ENCODE data around the gene HGF.

The HGF gene

DNA sequence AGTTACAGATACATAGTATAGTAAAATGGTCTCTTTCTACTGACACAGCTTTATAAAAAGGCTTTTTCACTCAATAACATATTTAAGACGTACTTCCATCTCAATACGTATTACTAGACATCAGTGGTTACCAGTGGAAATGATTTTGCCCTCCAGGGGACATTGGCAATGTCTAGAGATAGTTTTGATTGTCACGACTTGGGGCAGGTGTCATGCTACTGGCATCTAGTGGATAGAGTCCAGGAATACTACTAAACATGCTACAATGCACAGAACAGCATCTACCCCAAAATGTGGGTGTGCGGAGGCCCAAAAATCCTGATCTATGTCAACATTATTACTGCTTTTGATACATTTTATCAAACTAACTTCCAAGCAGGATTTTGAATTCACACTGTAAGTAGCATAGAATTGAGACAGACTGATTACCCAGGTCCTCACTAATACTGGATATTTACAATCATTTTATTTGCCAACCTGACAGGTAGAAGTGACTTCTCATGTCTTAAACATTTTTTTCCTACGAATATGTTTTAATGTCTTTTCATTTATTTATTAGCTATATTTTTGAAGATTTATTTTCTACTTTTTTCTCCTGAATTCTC lies 53.8 kb downstream of the HGF start:
- no peaks in the 10 kb centered on the region for H3K4me1 Mint-ChIP-seq
- H3K4me3 Mint-ChIP-seq: no peak overlapping the region
- no peaks in the 10 kb centered on the region for H3K36me3 Mint-ChIP-seq (ENCODE audit: low read depth)
- no peak for DNase-seq
- H3K27me3 Mint-ChIP-seq: no peaks in the 10 kb centered on the region
- ATAC-seq: no peak
- H3K27ac Mint-ChIP-seq: no peak overlapping the region
- H3K9me3 Mint-ChIP-seq: no peaks in the 10 kb centered on the region

DNA sequence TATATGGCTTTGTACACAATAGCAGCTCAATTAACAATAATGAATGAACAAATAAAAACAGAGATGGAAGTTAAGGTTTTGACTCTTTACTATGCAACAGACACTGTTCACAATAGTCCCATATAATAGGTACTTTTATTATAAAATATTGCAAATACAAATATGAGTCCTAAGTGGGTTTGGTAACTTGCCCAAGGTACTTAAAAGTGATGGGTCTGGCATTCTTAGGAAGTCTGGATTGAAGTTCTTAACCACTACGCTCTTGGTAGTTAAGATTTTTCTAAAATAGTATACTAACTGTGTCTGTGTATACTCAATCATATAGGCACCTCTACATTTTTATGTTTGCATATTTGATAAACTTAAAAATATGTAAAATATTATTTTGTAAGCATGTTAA lies 55.5 kb downstream of the HGF start:
- no peaks in the 10 kb centered on the region for H3K4me1 Mint-ChIP-seq
- H3K27me3 Mint-ChIP-seq: no peaks in the 10 kb centered on the region
- ATAC-seq (no peak), DNase-seq (no peak)
- no peaks in the 10 kb centered on the region for H3K9me3 Mint-ChIP-seq
- H3K4me3 Mint-ChIP-seq: no peak overlapping the region
- no peak overlapping the region for H3K27ac Mint-ChIP-seq
- H3K36me3 Mint-ChIP-seq (ENCODE audit: low read depth): no peaks in the 10 kb centered on the region

DNA sequence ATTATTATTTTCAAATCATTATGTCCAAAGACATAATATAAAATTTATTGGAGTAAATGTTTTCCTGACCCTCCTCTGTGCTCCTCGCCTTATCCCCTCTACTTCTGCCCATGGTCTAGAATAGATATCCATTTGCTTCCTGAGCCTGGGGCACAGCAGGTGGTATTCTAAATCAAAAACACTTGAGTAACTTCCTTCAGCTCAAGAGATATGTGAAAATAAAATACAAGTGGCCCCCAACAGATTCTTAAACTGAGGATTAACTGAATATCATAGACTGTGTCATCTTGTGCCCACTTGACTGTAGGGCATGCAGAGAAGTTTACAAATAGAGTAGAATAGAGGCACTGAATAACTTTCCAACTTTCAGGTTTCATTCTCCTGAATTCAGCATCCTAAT lies 59.1 kb downstream of the HGF start:
- H3K27ac Mint-ChIP-seq: no peak overlapping the region
- H3K9me3 Mint-ChIP-seq: no peaks in the 10 kb centered on the region
- no peak for ATAC-seq
- DNase-seq: no peak
- H3K36me3 Mint-ChIP-seq (ENCODE audit: low read depth): no peaks in the 10 kb centered on the region
- H3K27me3 Mint-ChIP-seq: no peaks in the 10 kb centered on the region
- H3K4me1 Mint-ChIP-seq: no peaks in the 10 kb centered on the region
- no peak overlapping the region for H3K4me3 Mint-ChIP-seq

DNA sequence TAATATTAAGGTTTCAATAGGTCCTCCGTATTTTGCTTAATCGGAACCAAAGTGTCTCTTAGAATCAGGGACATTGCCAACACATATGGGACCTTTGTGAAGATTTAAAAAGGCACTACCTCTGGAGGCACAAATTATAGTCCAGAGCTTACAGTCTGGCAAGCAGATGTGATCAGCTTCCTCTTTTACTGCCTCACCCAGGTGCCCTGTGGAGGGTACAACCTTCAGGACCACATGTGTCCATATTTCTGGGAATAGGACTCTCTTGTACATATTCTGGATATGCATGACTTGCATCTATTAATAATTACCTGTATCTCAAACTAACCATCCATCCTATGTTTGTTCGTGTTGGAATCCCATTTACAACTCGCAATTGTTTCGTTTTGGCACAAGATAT lies 60.0 kb downstream of the HGF start:
- ATAC-seq (no peak), DNase-seq (no peak)
- Mint-ChIP-seq H3K4me1 (no peaks in the 10 kb centered on the region), H3K4me3 (no peak overlapping the region), H3K9me3 (no peaks in the 10 kb centered on the region), H3K27me3 (no peaks in the 10 kb centered on the region), H3K27ac (no peak overlapping the region), H3K36me3 (ENCODE audit: low read depth) (no peaks in the 10 kb centered on the region)

DNA sequence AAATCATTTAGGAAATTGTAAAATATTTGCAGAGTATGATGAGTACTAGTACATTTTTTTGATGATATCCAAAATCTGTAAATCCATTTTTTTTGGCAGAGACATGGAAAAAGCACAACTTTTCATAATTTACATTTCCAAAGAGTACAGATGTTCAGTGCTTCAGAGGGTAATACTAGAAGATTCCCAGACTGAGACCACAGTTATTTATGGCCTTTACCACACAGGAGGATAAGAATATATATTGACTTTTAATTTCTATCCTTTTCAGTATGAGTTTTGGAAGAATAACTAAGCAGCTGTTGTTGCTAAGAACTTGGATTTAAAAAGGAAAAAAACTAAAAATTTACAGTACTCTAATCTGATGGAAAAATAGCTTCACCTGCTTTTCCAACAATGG lies 61.9 kb downstream of the HGF start:
- no peaks in the 10 kb centered on the region for H3K9me3 Mint-ChIP-seq
- no peak overlapping the region for H3K4me3 Mint-ChIP-seq
- no peak overlapping the region for H3K27ac Mint-ChIP-seq
- no peak for ATAC-seq
- no peaks in the 10 kb centered on the region for H3K36me3 Mint-ChIP-seq (ENCODE audit: low read depth)
- DNase-seq: no peak
- H3K27me3 Mint-ChIP-seq: no peaks in the 10 kb centered on the region
- no peaks in the 10 kb centered on the region for H3K4me1 Mint-ChIP-seq

DNA sequence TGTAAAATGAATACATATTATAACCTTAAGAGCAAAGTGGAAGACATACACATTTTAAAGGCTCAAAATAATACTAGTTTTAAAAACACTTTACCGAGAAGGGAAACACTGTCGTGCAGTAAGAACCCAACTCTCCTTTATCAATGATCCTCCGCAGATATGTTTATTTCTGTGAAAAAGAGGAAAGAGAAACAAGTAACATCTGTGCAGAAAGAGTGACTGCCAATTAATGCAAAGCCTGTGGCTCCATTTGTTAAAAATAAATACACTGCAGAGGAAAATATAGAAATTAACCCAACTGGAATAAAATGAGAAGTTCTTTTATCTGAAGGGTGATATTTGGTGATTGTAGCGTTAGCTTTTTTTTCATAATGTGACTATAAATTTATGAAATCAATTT lies 62.7 kb downstream of the HGF start:
- DNase-seq (no peak), ATAC-seq (no peak)
- H3K36me3 Mint-ChIP-seq (ENCODE audit: low read depth): no peaks in the 10 kb centered on the region
- no peak overlapping the region for H3K4me3 Mint-ChIP-seq
- H3K27me3 Mint-ChIP-seq: no peaks in the 10 kb centered on the region
- no peaks in the 10 kb centered on the region for H3K4me1 Mint-ChIP-seq
- no peak overlapping the region for H3K27ac Mint-ChIP-seq
- H3K9me3 Mint-ChIP-seq: no peaks in the 10 kb centered on the region

DNA sequence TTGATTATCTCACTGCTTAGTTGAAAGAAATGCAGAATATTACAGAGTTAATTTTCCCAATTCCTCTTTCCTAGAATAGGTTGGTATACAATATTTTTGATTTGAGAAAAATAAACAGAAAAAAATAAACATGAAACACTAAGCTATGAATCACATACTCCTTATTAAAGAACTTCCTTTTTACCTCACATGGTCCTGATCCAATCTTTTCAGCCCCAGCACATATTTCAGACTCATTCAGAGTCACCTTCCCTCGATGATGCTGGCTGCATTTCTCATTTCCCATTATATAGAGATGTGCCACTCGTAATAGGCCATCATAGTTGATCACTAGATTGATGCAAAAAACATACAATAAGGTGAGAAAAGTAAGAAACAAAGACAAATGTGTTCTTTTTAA lies 64.6 kb downstream of the HGF start:
- no peaks in the 10 kb centered on the region for H3K4me1 Mint-ChIP-seq
- no peak overlapping the region for H3K27ac Mint-ChIP-seq
- H3K27me3 Mint-ChIP-seq: no peaks in the 10 kb centered on the region
- no peak for ATAC-seq
- H3K9me3 Mint-ChIP-seq: no peaks in the 10 kb centered on the region
- no peaks in the 10 kb centered on the region for H3K36me3 Mint-ChIP-seq (ENCODE audit: low read depth)
- H3K4me3 Mint-ChIP-seq: no peak overlapping the region
- no peak for DNase-seq

DNA sequence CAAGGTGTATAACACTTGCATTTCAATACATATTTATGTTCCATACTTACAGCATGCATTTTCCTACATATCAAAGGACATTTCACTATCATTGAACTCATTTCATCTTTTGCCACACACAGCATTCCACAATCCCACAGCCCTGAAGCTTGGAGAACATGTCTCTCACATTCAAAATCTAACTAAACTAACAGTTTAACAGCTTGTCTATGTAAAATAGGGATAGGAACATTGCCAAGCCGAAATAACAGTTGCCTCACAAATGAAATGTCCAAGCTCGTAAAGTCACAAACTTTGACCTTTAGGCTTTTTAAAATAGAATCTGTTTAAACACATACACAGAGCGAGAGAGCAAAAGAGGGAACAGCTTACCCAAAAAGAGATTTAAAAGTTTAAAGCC lies 65.3 kb downstream of the HGF start:
- H3K27me3 Mint-ChIP-seq: no peaks in the 10 kb centered on the region
- no peak for ATAC-seq
- H3K9me3 Mint-ChIP-seq: no peaks in the 10 kb centered on the region
- DNase-seq: no peak
- H3K4me3 Mint-ChIP-seq: no peak overlapping the region
- no peak overlapping the region for H3K27ac Mint-ChIP-seq
- no peaks in the 10 kb centered on the region for H3K36me3 Mint-ChIP-seq (ENCODE audit: low read depth)
- H3K4me1 Mint-ChIP-seq: no peaks in the 10 kb centered on the region

DNA sequence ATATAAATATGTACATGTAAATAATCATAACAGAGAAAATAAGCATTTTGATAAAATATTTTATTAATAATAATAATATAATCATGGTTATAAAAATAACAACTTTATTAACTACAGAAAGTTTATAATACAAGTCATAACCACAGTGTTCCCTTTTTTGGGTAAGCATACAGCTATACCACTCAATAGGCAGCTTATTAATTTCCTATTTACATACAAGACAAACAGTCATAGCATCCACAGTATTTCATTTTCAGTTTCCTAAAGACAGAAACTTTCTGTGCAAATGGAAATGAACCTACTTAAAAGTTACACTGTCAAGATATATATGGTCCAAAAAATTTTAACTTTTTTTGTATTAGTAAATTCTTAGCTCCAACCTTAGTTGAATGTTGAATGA lies 70.9 kb downstream of the HGF start:
- ATAC-seq (no peak), DNase-seq (no peak)
- Mint-ChIP-seq H3K4me1 (no peaks in the 10 kb centered on the region), H3K36me3 (ENCODE audit: low read depth) (no peaks in the 10 kb centered on the region), H3K9me3 (peaks cover 4% of the 10 kb centered on the region), H3K4me3 (no peak overlapping the region), H3K27ac (no peak overlapping the region), H3K27me3 (no peaks in the 10 kb centered on the region)

DNA sequence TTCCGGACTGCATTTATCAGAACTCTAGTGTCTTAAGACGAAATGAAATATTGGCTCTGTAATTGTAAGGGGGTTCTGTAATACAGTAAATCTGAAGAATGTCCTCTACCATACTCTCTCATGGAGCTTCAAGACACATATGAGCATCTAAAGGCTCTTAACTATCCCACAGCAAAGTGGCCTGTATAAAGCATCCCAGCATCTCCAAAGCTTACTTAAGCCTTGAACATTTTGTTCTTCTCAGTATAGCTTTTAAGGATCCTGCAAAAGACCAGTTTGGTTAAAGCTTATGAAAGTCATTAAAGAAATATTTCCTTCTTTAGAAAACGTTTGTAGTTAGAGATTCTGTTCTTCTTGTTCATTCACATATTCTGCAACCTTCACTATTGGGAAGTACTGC lies 75.1 kb downstream of the HGF start:
- Mint-ChIP-seq H3K27ac (no peak overlapping the region), H3K4me1 (no peaks in the 10 kb centered on the region), H3K4me3 (no peak overlapping the region), H3K36me3 (ENCODE audit: low read depth) (no peaks in the 10 kb centered on the region), H3K27me3 (no peaks in the 10 kb centered on the region), H3K9me3 (peaks cover 8% of the 10 kb centered on the region)
- DNase-seq (no peak), ATAC-seq (no peak)

DNA sequence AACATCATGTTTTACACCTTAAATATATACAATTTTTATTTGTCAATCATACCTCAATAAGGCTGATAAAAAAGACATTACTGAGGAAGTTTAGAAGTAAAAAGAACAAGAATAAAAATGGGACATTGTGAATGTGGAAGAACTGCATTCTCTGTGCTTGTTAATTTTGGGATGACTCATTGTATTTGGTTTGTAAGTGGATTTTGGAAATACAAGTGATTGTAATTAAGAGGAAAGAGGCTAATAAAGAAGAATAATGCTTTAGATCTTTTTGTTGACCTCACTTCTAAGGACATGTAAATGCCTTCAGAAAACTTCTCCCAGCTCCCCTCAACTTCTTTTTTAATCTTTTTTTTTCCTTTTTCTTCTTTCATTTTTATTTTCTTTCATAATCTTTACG lies 76.0 kb downstream of the HGF start:
- H3K36me3 Mint-ChIP-seq (ENCODE audit: low read depth): no peaks in the 10 kb centered on the region
- DNase-seq: no peak
- peaks cover 8% of the 10 kb centered on the region for H3K9me3 Mint-ChIP-seq
- H3K27me3 Mint-ChIP-seq: no peaks in the 10 kb centered on the region
- no peak overlapping the region for H3K27ac Mint-ChIP-seq
- no peak for ATAC-seq
- no peaks in the 10 kb centered on the region for H3K4me1 Mint-ChIP-seq
- no peak overlapping the region for H3K4me3 Mint-ChIP-seq

DNA sequence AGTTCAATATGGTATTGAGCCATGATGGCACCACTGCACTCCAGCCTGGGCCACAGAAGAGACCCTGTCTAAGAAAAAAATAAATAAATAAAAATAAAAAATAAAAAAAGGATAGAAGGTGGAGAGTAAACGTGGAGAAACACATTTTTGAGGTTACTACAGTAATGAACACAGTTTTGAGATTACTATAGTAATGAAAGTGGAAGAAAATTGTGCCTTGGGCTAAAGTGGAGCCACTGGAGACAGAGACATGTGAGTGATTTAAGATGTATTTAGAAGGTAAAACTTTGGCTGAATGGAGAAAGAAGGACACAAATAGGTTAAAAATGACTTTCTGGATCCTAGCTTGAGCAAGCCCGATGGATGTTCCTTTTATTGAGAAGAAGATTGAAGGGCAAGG lies 76.8 kb downstream of the HGF start:
- Mint-ChIP-seq H3K27ac (no peak overlapping the region), H3K27me3 (no peaks in the 10 kb centered on the region), H3K4me3 (no peak overlapping the region), H3K36me3 (ENCODE audit: low read depth) (no peaks in the 10 kb centered on the region), H3K9me3 (peaks cover 3% of the 10 kb centered on the region), H3K4me1 (no peaks in the 10 kb centered on the region)
- DNase-seq (no peak), ATAC-seq (no peak)

DNA sequence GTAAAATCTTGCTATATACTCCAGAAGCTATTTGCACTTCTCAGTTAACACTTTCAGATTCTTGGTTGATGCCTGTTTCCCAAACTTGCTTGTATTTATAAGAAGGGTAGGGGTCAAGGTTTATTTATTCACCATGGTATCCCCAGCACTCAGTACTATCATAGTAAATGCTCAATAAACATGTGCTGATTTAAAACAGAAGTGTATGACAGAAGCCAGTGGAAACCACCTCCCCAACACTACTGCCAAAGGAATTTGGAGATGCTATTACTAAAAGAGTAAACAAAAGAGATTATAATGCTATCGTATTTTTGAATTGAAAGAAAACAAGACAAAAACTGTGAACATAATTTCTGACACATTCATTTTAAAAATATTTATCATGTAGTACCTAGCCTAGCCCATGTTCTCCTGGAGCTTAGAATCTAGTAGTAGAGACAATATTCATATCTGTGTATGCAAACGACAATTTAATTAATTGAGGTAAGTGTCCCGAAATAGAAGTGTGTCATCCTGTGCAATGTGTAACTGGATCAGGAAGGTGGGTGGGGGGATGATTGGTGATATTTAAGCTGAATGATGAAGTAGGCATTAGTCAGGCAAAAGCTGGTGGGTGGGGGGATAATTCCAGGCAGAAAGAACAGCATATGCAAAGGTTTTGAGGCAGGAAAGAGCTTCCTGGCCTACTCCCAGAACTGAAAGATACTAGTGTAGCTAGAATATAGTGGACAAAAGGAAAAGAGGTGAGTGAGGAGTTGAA lies 77.5 kb downstream of the HGF start:
- Mint-ChIP-seq H3K36me3 (ENCODE audit: low read depth) (no peaks in the 10 kb centered on the region), H3K27me3 (no peaks in the 10 kb centered on the region), H3K9me3 (peaks cover 3% of the 10 kb centered on the region), H3K4me3 (no peak overlapping the region), H3K4me1 (no peaks in the 10 kb centered on the region), H3K27ac (no peak overlapping the region)
- ATAC-seq (no peak), DNase-seq (no peak)

DNA sequence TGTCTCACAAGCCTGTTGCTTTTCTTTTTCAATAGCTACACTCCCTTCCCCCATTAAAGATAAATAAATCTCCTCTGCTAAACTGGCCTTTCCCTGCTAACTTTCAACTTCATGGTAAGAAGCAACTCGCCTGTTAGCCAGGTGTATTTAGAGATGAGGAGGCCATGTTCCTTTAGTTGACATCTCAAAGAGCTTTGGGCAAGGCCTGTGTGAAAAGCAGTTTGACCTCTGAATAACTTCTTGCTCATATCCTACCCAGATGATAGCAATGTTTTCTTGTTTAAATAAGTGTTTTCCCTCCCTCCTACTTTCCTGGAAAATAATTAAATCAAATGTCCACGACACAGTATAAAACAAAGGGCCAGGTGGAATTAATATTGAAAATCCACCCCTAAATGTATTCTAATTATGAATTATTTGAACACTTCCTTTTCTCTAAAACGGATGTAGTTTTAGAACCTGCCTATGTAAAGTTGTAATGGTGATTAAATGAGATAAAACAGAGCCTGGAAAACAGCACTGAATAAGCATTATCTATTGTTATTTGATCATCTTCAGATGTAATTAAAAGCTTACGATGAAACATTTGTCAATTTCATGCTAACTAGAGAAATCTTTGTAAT lies 78.5 kb downstream of the HGF start:
- H3K27me3 Mint-ChIP-seq: no peaks in the 10 kb centered on the region
- ATAC-seq (no peak), DNase-seq (no peak)
- H3K9me3 Mint-ChIP-seq: peaks cover 3% of the 10 kb centered on the region
- no peak overlapping the region for H3K27ac Mint-ChIP-seq
- no peak overlapping the region for H3K4me3 Mint-ChIP-seq
- no peaks in the 10 kb centered on the region for H3K4me1 Mint-ChIP-seq
- no peaks in the 10 kb centered on the region for H3K36me3 Mint-ChIP-seq (ENCODE audit: low read depth)

DNA sequence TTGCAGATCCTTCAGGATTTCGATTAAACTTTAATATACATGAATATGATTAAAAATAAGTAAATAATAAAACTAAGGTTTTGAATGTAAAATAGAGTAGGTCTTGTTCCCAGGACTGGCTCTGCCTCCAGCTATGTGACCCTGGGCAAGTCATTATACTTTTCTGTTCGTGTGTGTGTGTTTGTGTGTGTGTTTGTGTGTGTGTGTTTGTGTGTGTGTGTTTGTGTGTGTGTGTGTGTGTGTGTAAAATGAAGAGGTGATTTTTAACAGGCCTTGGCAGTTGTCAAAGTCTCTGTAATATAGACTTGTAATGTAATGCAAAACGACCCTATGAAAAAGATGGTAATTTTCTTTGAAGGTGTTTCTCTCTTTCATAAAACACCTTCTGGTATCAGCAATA lies 79.2 kb downstream of the HGF start:
- Mint-ChIP-seq H3K27me3 (no peaks in the 10 kb centered on the region), H3K27ac (no peak overlapping the region), H3K4me3 (no peak overlapping the region), H3K9me3 (peaks cover 3% of the 10 kb centered on the region), H3K36me3 (ENCODE audit: low read depth) (no peaks in the 10 kb centered on the region), H3K4me1 (no peaks in the 10 kb centered on the region)
- ATAC-seq: no peak
- no peak for DNase-seq
